Suprapubic skin (tissue), 4 donors: ENCODE data around the gene FBLN1. TPM values are rescaled to one million over a fixed set of nuclear protein-coding genes. Genes with fewer than 3 reads are reported as not detected.
A peak's percentile ranks its signal among the peaks of the same experiment; 100 is the strongest.

Source experiments
- DNase-seq, 2 donors: peaks; one replicate each; pipeline ENCODE4 v3.0.0-alpha.2; 2019; ENCODE audit warnings: low spot score in 2 of 2
- H3K27ac ChIP-seq: fragments of 200-600 bp; sonication (generic); one replicate; pipeline ENCODE4 v1.5.1; 2019
- H3K27me3 ChIP-seq: fragments of 200-600 bp; sonication (generic); one replicate; pipeline ENCODE4 v1.5.1; 2019
- H3K36me3 ChIP-seq: fragments of 200-600 bp; sonication (generic); one replicate; pipeline ENCODE4 v1.5.1; 2019
- H3K4me1 ChIP-seq: fragments of 200-600 bp; sonication (generic); one replicate; pipeline ENCODE4 v1.5.1; 2019
- H3K4me3 ChIP-seq: fragments of 200-600 bp; sonication (generic); one replicate; pipeline ENCODE4 v1.5.1; 2019; ENCODE audit warnings: mild to moderate bottlenecking
- H3K9me3 ChIP-seq: fragments of 200-600 bp; sonication (generic); one replicate; pipeline ENCODE4 v1.5.1; 2019
- EP300 ChIP-seq: sonication (generic); formaldehyde crosslinking; IDR thresholded peaks from one replicate; pipeline ENCODE4 v1.6.1; 2017; ENCODE audit warnings: antibody characterized with exemption
- POLR2A ChIP-seq, 2 donors: fragments of 450-650 bp; IDR thresholded peaks; one replicate each; pipeline ENCODE4 v1.6.1; 2017; ENCODE audit warnings: antibody characterized with exemption in 2 of 2, mild to moderate bottlenecking in 2 of 2, moderate library complexity in 2 of 2
- POLR2AphosphoS5 ChIP-seq, 3 donors: sonication (generic); formaldehyde crosslinking; IDR thresholded peaks; one replicate each; pipeline ENCODE4 v1.6.1; 2017; ENCODE audit warnings: antibody characterized with exemption in 3 of 3
- WGBS: methylation state at CpG from one replicate; pipeline ENCODE4 v1.1.5; 2018; 5-methylcytosine and 5-hydroxymethylcytosine counted together
- total RNA-seq, 4 donors: library from RNA; depleted of rRNA; stranded (reverse); fragments of >200 nt; gene quantifications; one replicate each; pipeline ENCODE4 v1.1.0, GENCODE V29; 2016
- TF ChIP-seq, protein P1 (sequence below), 2 donors: fragments of 200-600 bp in 1 of 2; fragments of 450-650 bp in 1 of 2; sonication (generic) in 1 of 2; IDR thresholded peaks; one replicate each; pipeline ENCODE4 v1.5.1; 2016 to 2019; ENCODE audit warnings: antibody characterized with exemption in 2 of 2, mild to moderate bottlenecking in 1 of 2, moderate library complexity in 1 of 2

FBLN1 gene
- total RNA-seq, 4 donors from 2014 or later = 111 to 174 (median 139) TPM

DNA sequence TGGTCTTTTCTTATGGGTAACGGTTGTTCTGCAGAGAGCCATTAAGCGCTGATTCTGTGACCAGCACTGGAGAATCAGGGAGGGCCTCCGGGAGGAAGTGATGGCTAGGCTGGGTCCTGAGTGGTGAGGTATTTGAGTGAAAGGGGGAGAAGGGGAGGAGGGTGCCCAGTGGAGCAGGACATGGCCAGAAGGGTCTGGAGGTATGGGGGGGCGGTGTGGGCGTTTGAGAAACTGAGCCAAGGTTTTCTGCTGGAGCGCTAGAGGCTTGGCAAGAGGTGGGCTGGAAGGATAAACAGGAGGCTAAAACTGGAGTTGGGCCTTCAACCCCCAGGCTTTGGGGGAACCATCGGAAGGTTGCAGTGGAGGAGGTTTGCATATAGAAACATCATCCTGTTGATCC, 72.5 kb downstream of the FBLN1 start:
- Histone ChIP-seq H3K27me3 (peaks cover 9% of the 10 kb centered on the region), H3K4me1 (peaks cover 22% of the 10 kb centered on the region), H3K36me3 (peaks cover 13% of the 10 kb centered on the region), H3K9me3 (no peaks in the 10 kb centered on the region), H3K4me3 (no peak overlapping the region), H3K27ac (no peak overlapping the region)
- 90% methylated on average over 7 of the region's 7 CpGs for WGBS
- TF ChIP-seq POLR2AphosphoS5 (IDR thresholded peaks at IDR 0.05) (no peak), EP300 (no peak)
- TF ChIP-seq, protein P1, sequence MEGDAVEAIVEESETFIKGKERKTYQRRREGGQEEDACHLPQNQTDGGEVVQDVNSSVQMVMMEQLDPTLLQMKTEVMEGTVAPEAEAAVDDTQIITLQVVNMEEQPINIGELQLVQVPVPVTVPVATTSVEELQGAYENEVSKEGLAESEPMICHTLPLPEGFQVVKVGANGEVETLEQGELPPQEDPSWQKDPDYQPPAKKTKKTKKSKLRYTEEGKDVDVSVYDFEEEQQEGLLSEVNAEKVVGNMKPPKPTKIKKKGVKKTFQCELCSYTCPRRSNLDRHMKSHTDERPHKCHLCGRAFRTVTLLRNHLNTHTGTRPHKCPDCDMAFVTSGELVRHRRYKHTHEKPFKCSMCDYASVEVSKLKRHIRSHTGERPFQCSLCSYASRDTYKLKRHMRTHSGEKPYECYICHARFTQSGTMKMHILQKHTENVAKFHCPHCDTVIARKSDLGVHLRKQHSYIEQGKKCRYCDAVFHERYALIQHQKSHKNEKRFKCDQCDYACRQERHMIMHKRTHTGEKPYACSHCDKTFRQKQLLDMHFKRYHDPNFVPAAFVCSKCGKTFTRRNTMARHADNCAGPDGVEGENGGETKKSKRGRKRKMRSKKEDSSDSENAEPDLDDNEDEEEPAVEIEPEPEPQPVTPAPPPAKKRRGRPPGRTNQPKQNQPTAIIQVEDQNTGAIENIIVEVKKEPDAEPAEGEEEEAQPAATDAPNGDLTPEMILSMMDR (IDR thresholded peaks at IDR 0.05) = no peak
- no peak for DNase-seq

- no peaks in the 10 kb centered on the region for H3K9me3 ChIP-seq
- no peak for DNase-seq
- peaks cover 10% of the 10 kb centered on the region for H3K27me3 ChIP-seq
- H3K4me1 ChIP-seq = peaks cover 25% of the 10 kb centered on the region
- 67% methylated on average over 8 of the region's 18 CpGs for WGBS
- peaks cover 17% of the 10 kb centered on the region for H3K36me3 ChIP-seq
- TF ChIP-seq EP300 = no peak
- no peak for TF ChIP-seq POLR2AphosphoS5 (IDR thresholded peaks at IDR 0.05)
- TF ChIP-seq, protein P1 (IDR thresholded peaks at IDR 0.05) = no peak
- no peak for TF ChIP-seq POLR2A (IDR thresholded peaks at IDR 0.05)
- no peak overlapping the region for H3K4me3 ChIP-seq
- no peak overlapping the region for H3K27ac ChIP-seq
Measured at GRCh38 chr22:45575607-45576272, 73.1 kb downstream of the FBLN1 start.

DNA sequence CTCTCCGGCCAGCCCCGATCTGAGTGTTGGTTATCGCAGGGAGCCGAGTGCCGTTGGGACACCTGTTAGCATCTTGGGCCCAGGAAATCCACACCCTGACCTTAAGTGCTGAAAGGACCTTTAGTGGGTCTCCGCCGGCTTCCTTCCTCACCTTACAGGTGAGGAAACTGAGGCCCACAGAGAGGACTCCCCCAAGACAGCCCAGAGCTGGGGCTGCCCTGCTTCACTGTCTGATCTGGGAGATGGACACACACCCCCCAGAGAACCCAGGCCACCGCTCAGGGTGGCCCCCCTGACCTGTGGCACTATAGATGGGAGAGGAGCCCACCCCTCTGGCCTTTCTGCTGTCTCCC, 73.6 kb downstream of the FBLN1 start:
- Histone ChIP-seq H3K4me3 (no peak overlapping the region), H3K9me3 (no peaks in the 10 kb centered on the region), H3K36me3 (peaks cover 21% of the 10 kb centered on the region), H3K27me3 (peaks cover 10% of the 10 kb centered on the region), H3K4me1 (peaks cover 25% of the 10 kb centered on the region), H3K27ac (no peak overlapping the region)
- TF ChIP-seq POLR2A (IDR thresholded peaks at IDR 0.05) = no peak
- TF ChIP-seq, protein P1 (IDR thresholded peaks at IDR 0.05) = no peak
- TF ChIP-seq POLR2AphosphoS5 (IDR thresholded peaks at IDR 0.05) = no peak
- TF ChIP-seq EP300 = no peak
- no peak for DNase-seq
- WGBS = 78% methylated on average over 7 of the region's 8 CpGs

GRCh38 chr22:45576730-45577464, 74.2 kb downstream of the FBLN1 start:
- Histone ChIP-seq H3K27ac (no peak overlapping the region), H3K4me3 (no peak overlapping the region), H3K27me3 (peaks cover 10% of the 10 kb centered on the region), H3K4me1 (peaks cover 25% of the 10 kb centered on the region), H3K9me3 (no peaks in the 10 kb centered on the region), H3K36me3 (peaks cover 27% of the 10 kb centered on the region)
- DNase-seq = no peak
- no peak for TF ChIP-seq POLR2A (IDR thresholded peaks at IDR 0.05)
- TF ChIP-seq POLR2AphosphoS5 (IDR thresholded peaks at IDR 0.05) = no peak
- TF ChIP-seq EP300 = no peak
- TF ChIP-seq, protein P1 (IDR thresholded peaks at IDR 0.05) = no peak
- whole genome bisulfite sequencing = 91% methylated on average over 16 of the region's 19 CpGs

GRCh38 chr22:45577746-45578523, 75.3 kb downstream of the FBLN1 start:
- Histone ChIP-seq H3K27ac (no peak overlapping the region), H3K36me3 (peaks cover 27% of the 10 kb centered on the region), H3K4me1 (peaks cover 20% of the 10 kb centered on the region), H3K27me3 (peaks cover 10% of the 10 kb centered on the region), H3K4me3 (no peak overlapping the region), H3K9me3 (no peaks in the 10 kb centered on the region)
- 29% methylated on average over 14 of the region's 27 CpGs for WGBS
- TF ChIP-seq EP300 (no peak), POLR2A (IDR thresholded peaks at IDR 0.05) (no peak), POLR2AphosphoS5 (IDR thresholded peaks at IDR 0.05) (no peak)
- TF ChIP-seq, protein P1 (IDR thresholded peaks at IDR 0.05) = peak; percentile 80 to 86
- DNase-seq = peak; percentile 86 to 91
